Measurements from ENCODE around the gene PMS2. TPM values are rescaled to one million over a fixed set of nuclear protein-coding genes. Genes with fewer than 3 reads are reported as not detected.
"Not testable (repeated sequence)": the region's sequence is repeated elsewhere in the genome, so short reads cannot be mapped to it uniquely, and the experiment has no call there.

PMS2 gene
- total RNA-seq, 4 donors from 2014 or later: 9.1 to 11.0 (median 9.5) TPM

DNA sequence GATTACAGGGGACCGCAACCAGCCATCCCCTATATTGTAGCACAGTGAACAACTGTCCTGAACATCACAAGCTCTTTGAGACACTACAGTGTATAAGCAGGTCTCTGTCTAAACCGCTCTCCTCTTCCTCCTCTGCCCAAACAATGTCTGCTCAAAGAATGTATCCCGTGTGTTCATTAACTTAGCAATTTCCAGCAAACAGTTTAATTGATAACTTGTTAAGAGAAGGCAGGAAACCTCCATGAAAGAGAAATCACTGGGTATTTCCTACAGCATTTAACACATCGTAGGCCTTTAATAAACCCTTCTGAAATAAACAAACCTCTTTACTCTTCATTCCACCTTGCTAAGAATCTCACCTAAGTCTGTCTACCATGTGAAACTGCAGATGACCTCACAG is 1.5 kb downstream of the PMS2 start:
- WGBS, 2 donors (ENCODE audit: low coverage in 1 of 2): 76 to 79% methylated on average over 4 of the region's 4 CpGs

DNA sequence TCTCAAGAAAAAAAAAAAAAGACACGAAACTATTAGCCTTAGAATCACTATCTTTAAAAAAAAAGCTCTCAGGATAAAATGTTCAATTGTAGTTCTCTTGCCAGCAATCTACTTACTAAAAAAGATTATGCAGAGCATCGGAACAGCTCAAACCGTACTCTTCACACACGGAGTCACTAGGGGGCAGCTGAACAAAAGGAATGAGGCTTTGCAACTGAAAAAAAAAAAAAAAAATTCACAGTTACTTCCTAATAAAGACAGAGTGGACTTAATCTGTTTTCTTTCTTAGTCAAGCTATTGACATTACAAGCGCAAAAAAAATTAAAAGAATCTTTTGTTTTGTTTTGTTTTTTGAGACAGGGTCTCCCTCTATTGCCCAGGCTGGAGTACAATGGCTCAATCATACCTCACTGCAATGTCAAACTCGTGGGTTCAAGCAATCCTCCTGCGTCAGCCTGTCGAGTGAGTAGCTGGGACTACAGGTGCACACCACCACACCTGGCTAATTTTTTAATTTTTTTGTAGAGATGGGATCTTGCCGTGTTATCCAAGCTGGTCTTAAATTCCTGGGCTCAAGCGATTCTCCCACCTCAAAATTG is 11.5 kb downstream of the PMS2 start:
- H3K27me3 ChIP-seq: no peaks in the 10 kb centered on the region
- no peak overlapping the region for H3K4me3 ChIP-seq
- TF ChIP-seq EP300 (IDR thresholded peaks at IDR 0.05) (no peak), CTCF (IDR thresholded peaks at IDR 0.05) (peak; percentile 37 to 66 (median 58)), POLR2A (IDR thresholded peaks at IDR 0.05) (no peak), POLR2AphosphoS5 (IDR thresholded peaks at IDR 0.05) (no peak)
- peak overlapping the region in 3 of 4 donors; percentile 19 to 50 (median 31) for H3K27ac ChIP-seq
- H3K9me3 ChIP-seq: no peaks in the 10 kb centered on the region
- ATAC-seq: peak; percentile 66
- H3K4me1 ChIP-seq: peaks cover 0 to 6% (median 0%) of the 10 kb centered on the region in 3 donors
- 46 to 47% methylated on average over 6 to 10 of the region's 10 CpGs for WGBS, 2 donors (ENCODE audit: low coverage in 1 of 2)
- H3K36me3 ChIP-seq: peaks cover 0 to 89% of the 10 kb centered on the region in 2 donors

More for the DNA sequence above, 1.5 kb downstream of the PMS2 start:
- Histone ChIP-seq H3K4me3 (no peak overlapping the region), H3K4me1 (peaks cover 0 to 42% (median 12%) of the 10 kb centered on the region in 3 donors), H3K27me3 (no peaks in the 10 kb centered on the region), H3K9me3 (no peaks in the 10 kb centered on the region), H3K27ac (no peak overlapping the region), H3K36me3 (peaks cover 0 to 38% of the 10 kb centered on the region in 2 donors)
- no peak for ATAC-seq
- no peak for TF ChIP-seq EP300 (IDR thresholded peaks at IDR 0.05)
- no peak for TF ChIP-seq POLR2AphosphoS5 (IDR thresholded peaks at IDR 0.05)
- TF ChIP-seq POLR2A (IDR thresholded peaks at IDR 0.05): no peak
- no peak for TF ChIP-seq CTCF (IDR thresholded peaks at IDR 0.05)

DNA sequence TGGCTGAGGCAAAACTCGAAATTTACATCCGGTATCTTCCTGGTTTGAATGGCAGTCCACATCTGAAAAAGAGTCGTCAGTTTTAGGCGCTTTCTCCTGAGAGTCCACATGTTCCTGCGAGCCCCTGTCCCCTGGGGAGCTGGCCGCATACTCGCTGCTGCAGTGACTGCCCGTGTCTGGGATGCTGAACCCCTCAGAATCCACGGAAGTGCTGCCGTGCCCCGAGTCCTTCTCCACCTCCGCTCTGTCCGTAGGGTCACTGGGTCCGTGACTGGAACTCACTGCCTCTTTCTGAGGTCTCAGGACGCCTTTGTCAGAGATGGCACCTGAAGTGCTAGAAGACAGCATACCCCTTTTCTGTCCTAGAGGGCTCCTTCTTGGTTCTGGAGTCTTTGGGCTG is 21.8 kb downstream of the PMS2 start:
- not testable (repeated sequence) for H3K9me3 ChIP-seq, H3K4me3 ChIP-seq, H3K27me3 ChIP-seq, H3K4me1 ChIP-seq, ATAC-seq, H3K27ac ChIP-seq
- 93% methylated on average over 3 to 6 of the region's 15 CpGs for WGBS, 2 donors (ENCODE audit: low coverage in 1 of 2)
- peaks cover 0 to 66% of the 10 kb centered on the region in 2 donors for H3K36me3 ChIP-seq

DNA sequence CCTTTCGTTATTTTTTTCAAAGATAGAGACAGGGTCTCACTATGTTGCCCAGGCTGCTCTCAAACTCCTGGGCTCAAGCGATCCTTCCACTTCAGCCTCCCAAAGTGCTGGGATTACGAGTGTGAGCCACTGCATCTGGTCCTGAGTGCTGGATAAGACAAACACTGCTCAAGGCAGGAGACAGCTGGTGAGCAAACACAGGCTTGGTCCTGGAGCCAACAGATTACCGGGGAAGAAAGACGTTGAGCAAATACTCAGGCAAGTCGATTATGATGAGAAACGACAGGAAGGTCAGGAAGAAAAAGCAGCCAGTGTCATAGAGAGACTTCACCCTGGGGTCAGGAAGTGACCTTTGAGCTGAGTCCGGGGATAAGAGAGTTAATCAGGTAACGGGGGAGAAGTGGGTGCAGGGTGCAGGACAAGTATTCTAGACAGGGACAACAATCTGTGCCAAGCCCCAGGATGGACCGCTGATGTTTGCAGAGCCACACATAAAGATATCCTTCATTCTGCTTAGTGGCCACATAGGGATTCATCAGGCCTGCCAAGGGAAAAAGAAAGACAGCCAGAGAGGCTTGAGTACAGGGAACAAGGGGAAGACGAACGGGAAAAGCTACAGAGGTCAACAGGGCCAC is 29.1 kb downstream of the PMS2 start:
- not testable (repeated sequence) for H3K4me1 ChIP-seq, H3K9me3 ChIP-seq, H3K27me3 ChIP-seq, H3K27ac ChIP-seq, ATAC-seq, H3K4me3 ChIP-seq
- no CpG with 5 or more reads among the region's 12 CpGs for WGBS, 2 donors (ENCODE audit: low coverage in 1 of 2)
- H3K36me3 ChIP-seq: peaks cover 0 to 34% of the 10 kb centered on the region in 2 donors

GRCh38 chr7:5973580-5973979 is 35.3 kb downstream of the PMS2 start:
- not testable (repeated sequence) for ATAC-seq, H3K27ac ChIP-seq, H3K27me3 ChIP-seq, H3K4me1 ChIP-seq, H3K9me3 ChIP-seq, H3K4me3 ChIP-seq
- peaks cover 0 to 18% of the 10 kb centered on the region in 2 donors for H3K36me3 ChIP-seq
- WGBS, 2 donors (ENCODE audit: low coverage in 1 of 2): no CpG with 5 or more reads among the region's 8 CpGs

- WGBS, 2 donors (ENCODE audit: low coverage in 1 of 2): no CpG with 5 or more reads among the region's 43 CpGs
- H3K9me3 ChIP-seq, H3K27me3 ChIP-seq, H3K27ac ChIP-seq, H3K4me1 ChIP-seq, H3K36me3 ChIP-seq: not testable (repeated sequence)
- H3K4me3 ChIP-seq: peak within 1 kb of the TSS in 1 of 2 donors; percentile 27
- peak; percentile 69 for ATAC-seq
These were observed 38.4 kb downstream of the PMS2 start, which contains the start of gene RSPH10B for GRCh38 chr7:5970347-5970911. RSPH10B (minus strand) TSS chr7:5970689; CDS start chr7:5967116, 3,573 bp downstream.

DNA sequence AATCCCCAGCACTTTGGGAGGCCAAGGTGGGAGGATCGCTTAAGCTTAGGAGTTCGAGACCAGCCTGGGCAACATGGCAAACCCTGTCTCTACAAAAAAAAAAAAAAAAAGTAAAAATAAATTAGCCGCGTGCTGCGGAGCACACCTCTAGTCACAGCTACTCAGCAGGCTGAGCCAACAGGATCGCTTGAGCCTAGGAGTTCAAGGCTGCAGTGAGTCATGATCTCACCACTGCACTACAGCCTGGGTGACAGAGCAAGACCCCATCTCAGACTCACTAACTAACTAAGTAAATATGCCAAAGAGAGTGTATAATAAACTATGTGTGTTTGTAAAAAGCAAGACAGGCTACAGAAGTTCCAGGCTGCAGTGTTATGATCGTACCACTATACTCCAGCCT is 45.0 kb downstream of the PMS2 start:
- not testable (repeated sequence) for H3K9me3 ChIP-seq, H3K27ac ChIP-seq, H3K4me1 ChIP-seq, ATAC-seq, H3K4me3 ChIP-seq, H3K27me3 ChIP-seq, H3K36me3 ChIP-seq
- no CpG with 5 or more reads among the region's 7 CpGs for WGBS, 2 donors (ENCODE audit: low coverage in 1 of 2)

- not testable (repeated sequence) for H3K36me3 ChIP-seq, H3K9me3 ChIP-seq, ATAC-seq, H3K27me3 ChIP-seq, H3K4me1 ChIP-seq, H3K4me3 ChIP-seq, H3K27ac ChIP-seq
- WGBS, 2 donors (ENCODE audit: low coverage in 1 of 2): no CpG with 5 or more reads among the region's 13 CpGs
These were observed 45.6 kb downstream of the PMS2 start for GRCh38 chr7:5963205-5963604.

- H3K4me3 ChIP-seq, ATAC-seq, H3K36me3 ChIP-seq, H3K9me3 ChIP-seq, H3K27me3 ChIP-seq, H3K27ac ChIP-seq, H3K4me1 ChIP-seq: not testable (repeated sequence)
- no CpG with 5 or more reads among the region's 17 CpGs for WGBS, 2 donors (ENCODE audit: low coverage in 1 of 2)
These were observed 73.9 kb downstream of the PMS2 start for GRCh38 chr7:5934945-5935450.

DNA sequence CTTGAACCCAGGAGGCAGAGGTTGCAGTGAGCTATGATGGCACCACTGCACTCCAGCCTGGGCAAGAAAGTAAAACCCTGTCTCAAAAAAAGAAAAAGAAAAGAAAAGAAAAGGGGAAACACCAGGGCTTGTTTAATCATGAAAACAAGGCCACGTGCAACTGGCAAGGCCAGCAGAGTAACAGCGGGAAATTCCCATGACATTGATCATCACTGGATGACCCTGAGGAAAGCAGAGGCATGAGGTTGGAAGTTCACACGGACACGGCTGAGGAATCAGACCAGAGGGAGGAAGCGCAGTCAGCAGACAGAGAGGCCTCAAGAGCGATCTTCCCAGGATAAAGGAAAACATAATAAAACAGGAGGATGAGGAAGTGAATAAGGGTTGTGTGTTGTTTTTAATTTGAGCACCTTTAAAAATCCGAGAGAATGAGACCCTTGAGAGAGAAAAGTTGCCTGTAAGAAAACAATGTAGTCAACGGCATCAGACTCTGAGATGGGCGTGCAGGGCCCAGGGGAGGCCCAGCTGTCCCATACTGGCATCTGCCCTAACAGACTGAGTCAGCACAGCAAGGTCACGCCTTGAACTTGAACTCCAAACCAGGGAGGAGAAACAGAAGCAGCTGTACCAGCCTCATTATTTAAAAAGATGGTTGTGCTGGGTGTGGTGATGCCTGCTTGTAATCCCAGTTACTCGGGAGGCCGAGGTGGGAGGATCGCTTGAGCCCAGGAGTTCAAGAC is 76.8 kb downstream of the PMS2 start:
- not testable (repeated sequence) for H3K4me1 ChIP-seq, H3K4me3 ChIP-seq, H3K9me3 ChIP-seq, H3K27ac ChIP-seq, H3K27me3 ChIP-seq, H3K36me3 ChIP-seq
- peak; percentile 50 for ATAC-seq
- 63% methylated on average over 2 of the region's 13 CpGs; no CpG with 5 or more reads in 1 of the 2 donors for WGBS, 2 donors (ENCODE audit: low coverage in 1 of 2)

All from gastroesophageal sphincter (tissue), 4 donors.